GM23338 (cell line): Measurements from ENCODE around the gene DUSP9. TPM values are rescaled to one million over a fixed set of nuclear protein-coding genes. Genes with fewer than 3 reads are reported as not detected.

Experiments used
- ATAC-seq: fragments of 200-7000 bp; cut with Tn5 transposase; 3 replicates; pipeline ENCODE4 v1.9.1; 2020
- DNase-seq: peaks from one replicate; pipeline ENCODE4 v3.0.0-alpha.2; 2015; ENCODE audit warnings: low spot score
- H2AFZ ChIP-seq: fragments of 200-600 bp; sonication (generic); 2 replicates; pipeline ENCODE4 v1.8.0; 2016; ENCODE audit warnings: antibody characterized with exemption, mild to moderate bottlenecking, moderate library complexity
- H3F3A ChIP-seq: fragments of 200-600 bp; sonication (generic); replicated peaks from 2 replicates; pipeline ENCODE4 v1.8.0; 2017; ENCODE audit warnings: antibody characterized with exemption, mixed run types, low read depth
- H3K27ac ChIP-seq: fragments of 200-600 bp; sonication (generic); 2 replicates; pipeline ENCODE4 v1.6.1; 2016; ENCODE audit warnings: low read depth
- H3K27me3 ChIP-seq: fragments of 200-600 bp; sonication (generic); 2 replicates; pipeline ENCODE4 v1.8.0; 2016; ENCODE audit warnings: mild to moderate bottlenecking, mixed run types, moderate library complexity; ENCODE audit not compliant: insufficient read depth
- H3K36me3 ChIP-seq: fragments of 200-600 bp; sonication (generic); 2 replicates; pipeline ENCODE4 v1.8.0; 2016; ENCODE audit warnings: mild to moderate bottlenecking; ENCODE audit not compliant: insufficient read depth
- H3K4me1 ChIP-seq: fragments of 200-600 bp; sonication (generic); 2 replicates; pipeline ENCODE4 v1.8.0; 2016; ENCODE audit warnings: mild to moderate bottlenecking, moderate library complexity; ENCODE audit not compliant: insufficient read depth
- H3K4me2 ChIP-seq: fragments of 200-600 bp; sonication (generic); 2 replicates; pipeline ENCODE4 v1.7.1; 2017; ENCODE audit warnings: mixed run types
- H3K4me3 ChIP-seq: fragments of 200-600 bp; sonication (generic); 2 replicates; pipeline ENCODE4 v1.6.1; 2016; ENCODE audit warnings: mixed run types
- H3K79me2 ChIP-seq: fragments of 200-600 bp; sonication (generic); replicated peaks from 2 replicates; pipeline ENCODE4 v1.8.0; 2017; ENCODE audit warnings: mild to moderate bottlenecking; ENCODE audit not compliant: insufficient read depth
- H3K9me2 ChIP-seq: fragments of 200-600 bp; sonication (generic); 2 replicates; pipeline ENCODE4 v1.8.0; 2017; ENCODE audit not compliant: insufficient read depth
- H4K20me1 ChIP-seq: fragments of 200-600 bp; sonication (generic); replicated peaks from 2 replicates; pipeline ENCODE4 v1.8.0; 2017; ENCODE audit warnings: mild to moderate bottlenecking; ENCODE audit not compliant: insufficient read depth
- H3K27ac Mint-ChIP-seq: 2 replicates; pipeline ENCODE4 v1.8.0; 2020; ENCODE audit warnings: inconsistent platforms, mild to moderate bottlenecking, moderate library complexity, mixed read lengths
- H3K27me3 Mint-ChIP-seq: 3 replicates; pipeline ENCODE4 v1.8.0; 2022; ENCODE audit warnings: low read depth, mild to moderate bottlenecking, moderate library complexity, mixed read lengths, inconsistent platforms; ENCODE audit not compliant: insufficient read depth, poor library complexity
- H3K36me3 Mint-ChIP-seq: 3 replicates; pipeline ENCODE4 v1.8.0; 2021; ENCODE audit warnings: low read depth, mild to moderate bottlenecking, inconsistent platforms, moderate library complexity, mixed read lengths
- H3K4me1 Mint-ChIP-seq: 3 replicates; pipeline ENCODE4 v1.8.0; 2020; ENCODE audit warnings: mild to moderate bottlenecking, inconsistent platforms, mixed read lengths
- H3K4me3 Mint-ChIP-seq: 3 replicates; pipeline ENCODE4 v1.8.0; 2021; ENCODE audit warnings: moderate library complexity, mild to moderate bottlenecking, inconsistent platforms, mixed read lengths
- H3K9me3 Mint-ChIP-seq: 3 replicates; pipeline ENCODE4 v1.8.0; 2020; ENCODE audit warnings: moderate library complexity, mild to moderate bottlenecking, inconsistent platforms, mixed read lengths
- CREB1 ChIP-seq: fragments of 250-450 bp; sonication (Bioruptor Pico); IDR thresholded peaks from 2 replicates; pipeline ENCODE4 v1.5.0; 2020; ENCODE audit warnings: low read depth, mild to moderate bottlenecking, moderate library complexity
- CTCF ChIP-seq, 2 experiments: fragments of 200-600 bp in 1 of 2; sonication (generic) in 1 of 2; conservative IDR thresholded peaks; 2 replicates each; pipeline versions ENCODE4 v1.5.1 to v1.6.1; 2016 to 2017; ENCODE audit warnings: antibody characterized with exemption in 2 of 2, low read depth in 2 of 2, mild to moderate bottlenecking in 2 of 2, moderate library complexity in 1 of 2
- ETS1 ChIP-seq: IDR thresholded peaks from 2 replicates; pipeline ENCODE4 v1.6.1; 2016; ENCODE audit warnings: antibody characterized with exemption
- EZH2 ChIP-seq: fragments of 200-600 bp; sonication (generic); IDR thresholded peaks from one replicate; pipeline ENCODE4 v1.8.0; 2017; ENCODE audit warnings: antibody characterized with exemption, mild to moderate bottlenecking, low read depth; ENCODE audit not compliant: unreplicated experiment
- EZH2phosphoT487 ChIP-seq: fragments of 200-600 bp; sonication (generic); IDR thresholded peaks from one replicate; pipeline ENCODE4 v1.8.1; 2018; ENCODE audit warnings: antibody characterized with exemption; ENCODE audit not compliant: unreplicated experiment
- JUNB ChIP-seq: IDR thresholded peaks from one replicate; pipeline ENCODE4 v1.6.1; 2016; ENCODE audit warnings: antibody characterized with exemption; ENCODE audit not compliant: unreplicated experiment
- POLR2AphosphoS5 ChIP-seq: IDR thresholded peaks from 2 replicates; pipeline ENCODE4 v1.6.1; 2016; ENCODE audit warnings: antibody characterized with exemption, low read depth
- REST ChIP-seq: IDR thresholded peaks from one replicate; pipeline ENCODE4 v1.6.1; 2018; ENCODE audit warnings: antibody characterized with exemption; ENCODE audit not compliant: unreplicated experiment
- polyA plus RNA-seq: library from polyadenylated mRNA; unstranded; fragments of >200 nt; fragmentation: Nextera tagmentation; extraction: Ambion mirVana; gene quantifications from 2 replicates; pipeline ENCODE4 v1.2.1, GENCODE V29; 2016
- total RNA-seq: library from RNA; depleted of rRNA; stranded (reverse); fragments of >200 nt; shearing (Covaris generic); gene quantifications from 2 replicates; pipeline ENCODE4 v1.2.3, GENCODE V29; 2014

Gene DUSP9
- total and polyA plus RNA-seq, 2 experiments from 2014 or later, result 0.71 to 3.9 TPM

- no peak overlapping the region for H3K4me3 ChIP-seq
- no peak overlapping the region; the same call in 2 of the 3 replicates for H3K4me3 Mint-ChIP-seq
- H3K79me2 ChIP-seq, result no peaks in the 10 kb centered on the region
- no peak for DNase-seq
- H3K9me2 ChIP-seq, result no peaks in the 10 kb centered on the region
- H3K9me3 Mint-ChIP-seq, result no peaks in the 10 kb centered on the region
- no peak overlapping the region for H3K27ac ChIP-seq
- H3K4me2 ChIP-seq, result no peak overlapping the region
- no peaks in the 10 kb centered on the region; the same call in 1 of the 3 replicates for H3K36me3 Mint-ChIP-seq
- ATAC-seq, result no peak
- H3F3A ChIP-seq, result no peaks in the 10 kb centered on the region
- H3K4me1 ChIP-seq, result no peaks in the 10 kb centered on the region; the same call in 1 of the 2 replicates
- H3K36me3 ChIP-seq, result no peaks in the 10 kb centered on the region
- peaks cover 16% of the 10 kb centered on the region for H3K27me3 Mint-ChIP-seq
- peaks cover 12% of the 10 kb centered on the region for H3K4me1 Mint-ChIP-seq
- H2AFZ ChIP-seq, result no peak overlapping the region
- 0 out of 2 replicates have a peak, but pooled peaks cover 2% of the 10 kb centered on the region for H3K27me3 ChIP-seq
- H3K27ac Mint-ChIP-seq, result no peak overlapping the region
- TF ChIP-seq REST (no peak), ETS1 (no peak), CTCF (conservative IDR thresholded peaks at IDR 0.05; ENCODE audit: low read depth in 2 of 2) (no peak), JUNB (no peak), POLR2AphosphoS5 (no peak), EZH2phosphoT487 (no peak), CREB1 (CRISPR knock-in tag) (no peak), EZH2 (no peak)
- no peaks in the 10 kb centered on the region for H4K20me1 ChIP-seq
Measured at GRCh38 chrX:153671589-153672530, 24.9 kb downstream of the DUSP9 start.
